Right renal pelvis (tissue), 4 donors: ENCODE measurements around the gene APLF. TPM values are rescaled to one million over a fixed set of nuclear protein-coding genes. Genes with fewer than 3 reads are reported as not detected.
A peak's percentile ranks its signal among the peaks of the same experiment; 100 is the strongest.
"Not testable (repeated sequence)": the region's sequence is repeated elsewhere in the genome, so short reads cannot be mapped to it uniquely, and the experiment has no call there.

Source experiments
- DNase-seq, 4 donors: peaks; one replicate each; pipeline ENCODE4 v3.0.0-alpha.2; 2013; ENCODE audit warnings: low read depth in 4 of 4, low spot score in 3 of 4, missing footprints in 1 of 4
- polyA plus RNA-seq, 4 donors: library from polyadenylated mRNA; unstranded; fragments of 120-200 nt; gene quantifications; one replicate each; pipeline ENCODE4 v1.2.1, GENCODE V29; 2013; ENCODE audit not compliant: insufficient read length in 4 of 4

Gene APLF
- polyA plus RNA-seq, 4 donors = 3.2 to 5.2 (median 4.1) TPM

DNA sequence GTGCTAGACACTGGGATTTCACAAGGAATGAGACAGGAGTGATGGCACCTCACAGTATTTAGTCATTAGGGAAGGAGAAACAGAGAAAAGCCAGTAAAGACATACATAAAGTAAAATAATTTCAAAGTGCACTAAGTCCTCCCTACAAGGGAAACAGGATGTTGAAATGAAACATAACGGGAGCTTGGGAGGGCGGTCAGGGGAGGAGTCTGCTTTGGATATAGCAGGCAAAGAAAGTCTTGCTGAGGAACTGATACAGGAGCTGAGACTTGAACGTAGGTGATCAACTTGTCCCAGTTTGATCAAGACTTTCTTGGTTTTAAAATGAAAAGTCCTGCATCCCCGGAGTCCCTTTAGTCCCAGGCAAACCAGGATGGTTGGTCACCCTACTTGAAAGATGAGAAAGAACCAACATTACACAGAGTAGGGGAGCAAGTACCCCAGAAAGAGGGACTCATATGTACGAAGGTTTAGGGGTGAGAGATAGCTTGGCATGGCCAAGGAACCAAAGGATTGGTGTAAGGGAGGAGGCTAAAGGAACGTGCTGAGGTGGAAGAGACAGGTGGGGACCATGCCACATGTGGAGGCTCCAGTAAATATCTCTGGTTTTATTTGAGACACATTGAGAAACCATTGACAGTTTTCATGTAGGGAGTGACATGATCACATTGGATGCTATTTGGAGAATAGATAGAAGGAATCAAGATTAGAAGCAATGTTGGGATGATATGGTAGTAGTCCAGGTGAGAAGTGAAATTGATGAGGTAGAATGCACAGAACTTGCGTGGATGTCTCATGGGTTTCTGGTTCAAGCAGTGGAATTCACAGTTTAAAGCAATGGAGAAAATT lies 28.7 kb upstream of the APLF start:
- no peak for DNase-seq

DNA sequence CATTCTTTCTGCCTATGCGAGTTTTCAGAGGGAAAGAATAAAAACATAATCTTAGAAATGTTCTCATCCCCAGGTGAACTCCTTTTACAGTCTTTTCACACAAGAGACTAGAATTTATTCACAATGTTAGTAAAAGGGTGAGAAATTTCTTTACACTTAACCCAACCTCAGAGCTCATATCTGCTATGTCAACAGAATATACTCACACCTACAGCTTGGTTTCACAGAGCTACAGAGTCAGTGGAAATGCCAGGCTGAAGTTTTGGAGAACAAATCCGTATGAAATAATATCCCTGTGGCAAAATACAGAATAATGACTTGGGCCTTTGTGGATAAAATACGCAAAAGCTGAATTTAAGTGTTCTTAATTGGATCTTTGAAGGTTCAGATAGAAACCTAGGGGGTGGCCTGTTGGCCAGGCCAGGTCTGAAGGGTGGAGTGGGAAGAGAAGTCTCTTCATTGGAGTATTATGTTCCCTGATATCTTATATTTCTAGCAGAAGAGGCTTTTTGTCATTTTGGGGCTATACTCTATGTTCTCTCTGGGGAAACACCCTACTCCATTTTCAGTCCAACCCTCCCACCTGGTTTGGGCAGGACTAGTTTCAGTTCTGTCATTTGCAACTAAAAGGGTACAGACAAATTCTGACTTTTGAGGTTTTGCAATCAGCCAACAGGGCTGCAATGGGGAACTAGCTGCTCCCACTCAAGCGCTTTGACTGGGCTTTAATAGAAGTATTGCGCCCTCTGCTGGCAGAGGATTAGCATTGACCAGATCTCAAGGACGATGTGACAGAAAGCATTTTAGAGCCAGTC lies 26.0 kb upstream of the APLF start:
- peak; percentile 71 to 81 (median 78) for DNase-seq

DNA sequence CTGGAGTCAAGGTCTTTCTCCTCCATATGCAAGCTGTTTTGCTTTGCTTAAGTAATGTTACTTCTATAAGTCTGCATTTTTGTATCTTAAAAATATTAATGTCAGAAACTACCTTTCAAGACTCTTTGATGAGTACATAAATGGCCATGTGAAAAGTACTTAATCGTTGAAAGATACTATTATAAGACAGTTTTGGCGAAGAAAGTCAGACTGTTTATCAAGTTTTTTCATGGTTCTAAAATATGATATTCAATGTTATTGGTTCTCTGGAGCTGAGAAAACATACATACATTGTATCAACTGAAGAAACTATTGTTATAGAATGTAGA lies 25.4 kb upstream of the APLF start:
- DNase-seq = no peak

DNA sequence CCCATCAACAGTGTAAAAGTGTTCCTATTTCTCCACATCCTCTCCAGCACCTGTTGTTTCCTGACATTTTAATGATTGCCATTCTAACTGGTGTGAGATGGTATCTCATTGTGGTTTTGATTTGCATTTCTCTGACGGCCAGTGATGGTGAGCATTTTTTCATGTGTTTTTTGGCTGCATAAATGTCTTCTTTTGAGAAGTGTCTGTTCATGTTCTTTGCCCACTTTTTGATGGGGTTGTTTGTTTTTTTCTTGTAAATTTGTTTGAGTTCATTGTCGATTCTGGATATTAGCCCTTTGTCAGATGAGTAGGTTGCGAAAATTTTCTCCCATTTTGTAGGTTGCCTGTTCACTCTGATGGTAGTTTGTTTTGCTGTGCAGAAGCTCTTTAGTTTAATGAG lies 21.0 kb upstream of the APLF start:
- not testable (repeated sequence) for DNase-seq

DNA sequence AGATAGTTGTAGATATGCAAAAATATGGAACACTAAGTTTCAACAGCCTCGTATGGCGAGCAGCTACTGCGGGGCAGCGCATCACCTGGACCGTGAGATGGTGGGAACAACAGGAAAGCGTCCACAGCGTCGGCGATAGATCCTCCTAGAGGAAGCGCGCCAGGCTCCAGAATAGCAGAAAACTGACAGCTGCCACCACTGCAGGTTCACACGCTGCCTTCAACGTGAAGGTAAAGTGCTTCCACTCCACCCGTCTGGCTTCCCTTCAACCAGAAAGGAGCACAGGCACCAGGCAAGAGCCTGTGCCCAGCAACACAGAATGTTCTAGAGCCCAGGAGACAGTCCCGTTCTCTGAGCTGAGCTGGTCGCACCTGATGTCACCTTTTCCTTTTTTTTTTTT lies 20.3 kb upstream of the APLF start:
- DNase-seq = no peak

DNA sequence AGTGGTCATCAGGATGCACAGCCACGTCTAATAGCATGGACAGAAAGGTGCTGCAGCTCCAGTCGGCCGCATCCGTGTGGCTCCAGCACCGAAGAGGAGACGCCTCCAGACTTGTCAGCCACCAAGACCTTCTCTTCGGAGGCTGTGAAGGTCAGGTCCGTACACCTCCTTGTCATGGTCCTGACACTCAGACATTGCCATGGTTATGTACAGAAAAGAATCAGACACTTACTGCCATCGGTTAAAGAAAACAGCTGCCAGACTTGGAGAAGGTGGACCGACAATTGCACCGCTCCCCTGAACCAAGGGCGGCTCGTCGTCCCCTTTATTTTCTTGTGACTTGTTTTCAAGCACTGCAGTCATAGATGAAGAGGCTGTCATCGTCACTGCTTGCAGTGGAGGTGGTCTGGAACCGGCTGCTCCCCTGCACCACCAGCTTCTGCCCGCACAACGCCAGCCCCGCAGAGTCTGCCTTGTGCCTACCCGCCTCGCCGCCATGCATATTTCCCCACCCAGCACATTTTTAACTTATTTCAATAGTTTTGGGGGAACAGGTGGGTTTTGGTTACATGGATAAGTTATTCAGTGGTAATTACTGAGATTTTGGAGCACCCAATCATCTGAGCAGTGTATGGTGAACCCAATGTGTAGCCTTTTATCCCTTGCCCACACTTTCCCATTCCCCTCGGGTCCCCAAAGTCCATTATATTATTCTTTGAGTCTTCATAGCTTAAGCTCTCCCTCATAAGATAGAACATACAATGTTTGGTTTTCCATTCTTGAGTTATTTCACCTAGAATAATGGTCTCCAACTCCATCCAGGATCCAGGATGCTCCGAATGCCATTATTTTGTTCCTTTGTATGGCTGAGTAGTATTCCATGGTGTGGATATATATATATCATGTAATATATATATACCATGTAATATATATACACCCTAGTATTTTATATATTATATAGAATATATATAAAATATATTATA lies 18.4 kb upstream of the APLF start:
- no peak for DNase-seq

DNA sequence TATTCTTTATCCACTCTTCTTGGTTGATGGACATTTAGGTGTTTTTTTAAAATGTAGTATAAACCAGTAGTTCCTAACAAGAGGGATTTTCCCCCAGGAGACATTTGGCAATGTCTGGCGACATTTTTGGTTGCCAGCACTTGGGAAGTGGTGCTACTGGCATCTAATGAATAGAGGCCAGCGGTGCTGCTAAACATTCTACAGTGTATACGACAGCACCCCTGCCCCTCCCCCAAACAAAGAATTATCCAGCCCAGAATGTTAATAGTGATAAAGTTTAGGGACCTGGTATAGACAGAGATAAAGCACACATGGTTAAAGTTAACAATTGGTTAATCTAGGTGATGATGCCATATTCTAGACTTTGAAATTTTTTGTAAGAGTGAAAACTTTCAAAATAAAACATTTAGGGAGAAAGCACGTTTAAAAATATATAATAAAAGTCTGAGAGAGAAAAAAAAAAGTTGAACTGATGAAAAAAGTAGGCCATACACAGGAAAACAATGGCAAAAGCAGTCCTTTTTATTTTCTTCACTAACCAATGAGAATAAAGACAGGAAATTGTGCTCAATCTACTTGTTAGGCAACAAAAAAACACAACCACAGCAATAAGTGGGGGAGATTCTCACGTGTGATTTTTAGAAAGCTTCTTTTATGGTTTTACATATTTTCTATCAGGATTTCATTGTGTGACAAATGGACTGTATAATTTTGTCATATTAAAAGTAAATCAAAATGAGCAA lies 15.1 kb upstream of the APLF start:
- no peak for DNase-seq

DNA sequence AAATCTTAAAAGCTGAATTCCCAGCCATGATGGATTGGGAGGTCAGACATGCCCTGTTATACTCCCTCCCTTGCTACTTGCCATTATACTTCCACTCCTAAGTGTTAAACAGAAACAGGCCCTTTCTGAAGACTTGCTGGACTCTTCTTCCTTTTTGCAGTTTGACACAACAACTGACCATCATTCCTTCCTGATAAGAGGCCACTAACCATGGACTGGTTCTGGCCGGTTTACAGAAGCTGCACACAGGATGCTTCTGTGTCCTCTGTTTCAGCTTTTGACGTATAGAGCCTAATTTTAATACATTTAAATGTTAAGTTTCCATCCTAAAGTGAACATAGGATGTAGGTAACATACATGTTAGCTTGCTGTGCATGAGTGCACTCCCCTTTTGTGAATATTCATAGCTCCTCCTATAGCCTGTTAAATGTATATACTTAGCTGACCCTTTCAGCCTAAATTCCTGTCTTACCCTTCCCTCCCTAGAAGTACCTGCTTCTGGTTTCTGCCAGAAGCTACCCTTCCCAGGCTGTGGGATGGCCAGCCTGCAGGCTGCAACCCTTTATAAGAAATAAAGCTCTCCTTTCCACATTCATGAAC lies 13.5 kb upstream of the APLF start:
- DNase-seq = no peak

DNA sequence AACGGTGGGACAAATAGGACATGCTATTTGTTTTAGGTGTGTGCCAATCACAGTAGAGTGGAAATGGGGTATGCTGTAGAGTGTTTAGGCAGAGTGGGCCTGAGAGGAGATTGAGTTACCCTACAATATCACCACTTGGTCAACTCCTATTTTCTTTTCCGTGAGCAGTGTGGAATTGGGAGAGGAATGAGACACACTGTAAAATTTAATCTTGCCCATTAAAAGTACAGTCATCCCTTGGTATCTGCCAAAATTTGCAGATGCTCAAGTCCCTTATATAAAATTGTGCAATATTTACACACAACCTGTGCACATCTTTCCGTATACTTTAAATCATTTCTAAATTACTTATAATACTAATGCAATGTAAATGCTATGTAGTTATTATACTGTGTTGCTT lies 12.7 kb upstream of the APLF start:
- no peak for DNase-seq

DNA sequence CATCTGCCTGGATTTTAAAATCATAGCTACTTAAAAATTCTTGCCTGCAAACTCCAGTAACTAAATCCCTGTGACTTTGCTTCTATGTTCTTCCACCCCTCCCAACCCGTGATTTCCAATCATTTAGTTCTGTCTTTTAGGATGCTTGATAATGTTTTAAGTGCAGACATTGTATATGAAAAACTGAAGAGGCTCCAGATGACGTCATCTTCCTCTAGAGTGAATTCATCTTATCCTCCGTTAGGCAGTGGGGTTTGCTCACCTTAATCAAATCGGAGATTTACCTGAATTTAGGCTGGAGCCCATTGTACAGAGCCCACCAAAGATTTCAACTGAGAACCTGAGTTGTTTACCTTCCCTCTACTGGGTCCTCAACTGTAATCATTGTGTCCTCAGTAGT lies 11.2 kb upstream of the APLF start:
- no peak for DNase-seq

DNA sequence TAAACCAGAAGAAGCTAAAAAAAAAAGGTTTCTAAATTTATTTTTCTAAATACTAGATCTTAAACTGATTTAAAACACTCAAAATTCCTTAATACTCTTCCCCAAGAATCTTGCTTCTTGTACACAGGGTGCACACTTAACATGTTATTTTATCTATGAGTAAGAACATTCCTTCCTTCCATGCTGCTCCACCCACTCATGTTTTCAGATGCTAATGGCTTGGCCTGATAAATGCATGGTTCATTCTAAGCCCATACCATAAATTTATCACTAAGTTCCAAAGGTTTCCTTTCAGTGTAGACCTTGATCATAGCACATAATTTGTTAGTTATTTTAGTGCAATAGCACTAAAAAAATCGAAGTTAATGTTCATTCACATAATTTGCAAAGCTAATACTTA lies 8.4 kb upstream of the APLF start:
- DNase-seq = no peak

DNA sequence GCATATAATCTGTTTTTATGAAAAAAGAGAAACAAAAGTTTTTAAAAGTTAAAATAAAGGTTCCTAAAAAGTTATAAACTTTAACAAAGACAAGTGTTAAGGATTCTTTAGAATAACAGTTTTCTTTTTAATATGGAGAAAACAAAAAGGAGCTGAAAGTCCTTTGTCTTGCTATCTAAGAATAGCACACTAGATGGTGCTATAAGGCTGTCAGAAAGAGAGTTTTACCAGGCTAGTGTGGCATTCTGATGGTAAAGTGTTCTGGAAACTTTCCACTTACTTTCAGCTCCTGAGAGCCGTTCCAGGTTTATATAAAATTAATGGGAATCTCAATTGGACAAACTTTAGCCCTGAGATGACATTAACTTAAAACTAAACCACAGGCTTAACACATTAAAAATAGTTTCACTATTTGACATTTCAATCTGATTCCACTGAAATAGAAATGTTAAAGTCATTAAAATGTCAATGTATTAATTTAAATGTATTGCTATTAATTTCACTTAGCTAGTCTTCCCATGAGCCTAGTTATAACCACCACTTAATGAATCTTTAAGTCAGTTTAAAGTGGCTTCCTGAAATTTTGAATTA lies 4.0 kb upstream of the APLF start:
- DNase-seq = no peak

DNA sequence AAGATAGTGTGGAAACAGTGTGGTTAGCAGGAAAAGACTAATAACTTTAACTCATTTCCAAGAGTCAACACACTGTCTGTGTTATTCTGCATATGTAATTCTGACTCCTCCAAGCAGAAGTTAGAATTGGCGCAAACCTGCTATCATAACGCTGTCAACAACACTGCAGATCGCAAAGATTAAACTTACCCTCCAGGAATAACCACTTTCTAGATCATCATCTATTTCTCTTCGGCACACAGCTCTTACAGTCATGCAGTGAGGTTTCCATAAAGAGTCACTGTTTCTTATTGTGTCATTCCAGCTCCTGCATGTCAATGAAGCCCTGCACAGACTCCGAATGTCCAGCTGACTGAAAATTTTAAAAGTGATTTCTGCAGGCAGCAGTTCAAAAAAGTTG lies 2.7 kb upstream of the APLF start:
- DNase-seq = no peak

DNA sequence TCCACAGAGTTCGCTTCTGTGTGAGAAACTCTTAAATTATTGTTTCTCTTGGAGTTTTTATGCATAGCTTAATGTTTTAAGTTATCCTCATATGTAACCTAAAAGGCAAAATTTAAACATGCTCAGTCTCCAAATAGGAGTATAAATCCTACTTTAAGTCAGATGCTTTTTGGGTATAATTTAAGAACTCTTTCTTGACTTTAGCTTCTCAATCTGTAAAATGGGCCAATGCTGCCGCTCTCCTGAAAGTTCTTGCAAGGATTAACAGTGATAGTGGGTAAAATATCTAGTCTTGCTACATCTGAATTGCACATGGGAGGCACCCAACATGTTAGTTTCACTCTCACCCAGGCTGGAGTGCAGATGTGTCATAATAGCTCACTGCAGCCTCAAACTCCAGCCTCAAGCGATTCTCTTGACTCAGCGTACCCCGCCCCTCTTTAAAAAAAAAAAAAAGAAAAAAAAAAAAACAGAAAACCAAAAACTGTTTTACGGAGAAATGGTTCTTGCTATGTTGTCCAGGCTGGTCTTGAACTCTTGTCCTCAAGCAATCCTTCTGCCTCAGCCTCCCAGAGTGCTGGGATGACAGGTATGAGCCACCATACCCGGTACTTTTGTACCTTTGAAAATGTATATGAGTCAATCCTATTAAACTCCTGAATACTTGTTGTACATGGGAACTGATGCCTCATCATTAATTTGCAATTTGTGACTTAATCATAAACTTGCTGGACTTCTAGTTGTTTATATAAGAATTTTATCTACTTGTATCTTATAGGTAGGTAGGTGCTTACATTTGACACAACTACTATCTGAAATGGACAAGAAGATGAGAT lies 2.1 kb upstream of the APLF start:
- DNase-seq = no peak

DNA sequence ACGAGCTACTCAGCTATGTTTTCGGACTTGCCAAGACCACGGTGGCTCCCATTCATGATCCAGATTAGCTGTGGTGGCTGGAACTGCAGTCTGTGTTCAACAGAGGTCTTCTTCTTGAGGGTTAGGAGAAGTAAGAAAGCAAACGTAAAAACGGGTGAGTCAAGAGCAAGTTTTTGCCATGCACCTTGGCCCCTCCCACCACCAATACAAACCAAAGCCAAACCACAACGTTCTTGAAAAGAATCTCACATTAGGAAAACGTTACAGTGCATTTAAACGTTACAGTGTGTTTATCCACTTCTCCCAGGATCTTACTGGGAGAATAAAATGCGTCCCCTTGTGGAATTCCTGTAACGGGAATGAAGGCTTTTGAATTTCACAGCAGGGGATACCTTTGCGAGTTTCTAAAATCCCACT lies 1.0 kb upstream of the APLF start:
- DNase-seq = no peak

DNA sequence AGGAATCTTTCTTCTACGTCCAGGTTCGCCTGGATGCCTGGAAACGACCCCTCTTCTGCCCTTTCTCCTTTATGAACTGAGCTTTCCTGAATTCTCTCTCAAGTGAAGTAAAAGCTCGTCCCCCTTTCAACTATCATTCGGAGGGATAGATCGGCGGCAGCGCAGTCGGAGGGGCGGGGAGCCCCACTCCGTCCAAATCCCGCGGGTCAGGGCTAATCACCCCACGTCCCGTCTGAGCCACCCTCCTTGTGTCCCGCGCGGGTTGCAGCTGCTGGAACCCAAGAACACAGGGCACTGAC lies 658 bp upstream of the APLF start:
- DNase-seq = no peak

DNA sequence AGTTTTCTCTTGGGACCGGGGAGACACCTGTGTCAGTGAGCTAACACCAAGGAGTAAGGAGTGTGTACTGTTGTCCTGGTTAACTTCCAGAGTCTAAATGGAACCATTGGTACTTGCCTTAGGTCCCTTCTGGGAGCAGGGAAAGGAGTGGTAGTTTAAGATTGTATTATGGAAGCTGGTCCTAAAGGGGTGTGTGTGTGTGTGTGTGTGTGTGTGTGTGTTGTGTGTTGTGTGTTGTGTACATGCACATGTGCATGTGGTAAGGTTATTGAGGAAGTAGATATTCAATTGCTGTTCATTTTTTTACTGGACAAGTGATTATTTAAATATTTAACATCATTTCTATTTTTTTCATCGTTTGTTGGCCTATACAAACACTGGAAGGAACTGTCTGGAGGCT lies 1.4 kb downstream of the APLF start:
- no peak for DNase-seq

DNA sequence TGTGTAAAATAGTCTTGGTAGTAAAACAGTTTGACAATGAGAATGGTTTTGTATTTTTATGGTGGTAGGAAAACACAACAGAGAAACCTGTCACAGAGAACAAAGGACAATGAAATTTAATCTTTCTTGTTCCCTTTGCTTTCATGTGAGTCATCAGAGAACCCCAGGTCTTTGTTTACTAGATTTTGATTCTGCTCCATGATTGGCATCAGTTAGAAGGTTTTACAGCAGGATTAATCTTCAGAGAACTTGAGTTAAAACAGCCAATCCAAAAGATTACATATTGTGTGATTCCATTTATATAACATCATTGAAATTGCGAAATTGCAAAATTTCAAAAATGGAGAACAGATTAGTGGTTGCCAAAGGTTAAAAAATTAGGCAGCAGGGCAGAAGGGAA lies 2.5 kb downstream of the APLF start:
- DNase-seq = no peak

DNA sequence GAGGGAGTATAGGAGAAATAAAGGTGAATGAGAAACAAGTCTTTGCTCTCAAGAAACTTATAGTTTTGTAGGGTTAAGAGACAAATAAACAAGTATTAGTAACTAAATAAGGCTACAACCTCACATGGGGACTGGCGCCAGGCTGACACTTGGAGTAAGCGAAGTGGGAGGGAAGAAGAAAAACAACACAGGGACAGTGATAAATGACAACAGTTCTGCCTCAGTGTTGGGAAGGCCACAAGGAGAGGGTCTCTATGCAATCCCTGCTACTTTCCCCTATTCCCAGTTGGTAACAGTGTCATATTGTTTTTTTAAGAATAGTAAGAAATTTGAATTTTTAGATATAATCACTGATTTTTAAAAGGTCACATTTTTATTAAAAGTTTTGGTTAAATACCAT lies 4.0 kb downstream of the APLF start:
- DNase-seq = no peak
